ENCODE measurements around the gene KATNBL1.

DNA sequence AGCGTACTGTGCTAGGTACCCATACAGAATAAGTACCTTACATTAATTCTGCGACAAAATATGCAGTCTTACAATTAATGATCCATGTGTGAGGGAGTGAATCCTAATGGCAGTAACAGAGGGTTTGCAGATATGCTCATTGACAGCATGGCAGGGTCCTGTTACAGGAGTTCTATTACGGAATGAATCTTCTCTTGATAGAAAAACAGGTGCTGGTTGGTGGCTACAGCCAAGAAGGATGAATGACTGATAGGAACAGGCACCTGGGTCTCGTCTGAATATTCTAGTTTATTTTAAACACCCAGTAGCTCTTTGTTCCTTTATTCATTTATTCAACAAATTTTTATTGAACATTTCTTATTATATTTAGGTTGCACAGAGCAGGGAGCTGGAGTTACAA is 85.2 kb downstream of the KATNBL1 start:
- TF ChIP-seq CTCF (IDR thresholded peaks at IDR 0.05) (no peak), POLR2A (IDR thresholded peaks at IDR 0.05) (no peak)
